NCI-H1417 (cell line): ENCODE results near the gene HS6ST3.
"Not testable (repeated sequence)": the region's sequence is repeated elsewhere in the genome, so short reads cannot be mapped to it uniquely, and the experiment has no call there.

ENCODE experiments used
- DNase-seq, 3 experiments: peaks; one replicate each; lab custom pipeline; 2025; lab: John Stamatoyannopoulos, UW

The HS6ST3 gene

DNA sequence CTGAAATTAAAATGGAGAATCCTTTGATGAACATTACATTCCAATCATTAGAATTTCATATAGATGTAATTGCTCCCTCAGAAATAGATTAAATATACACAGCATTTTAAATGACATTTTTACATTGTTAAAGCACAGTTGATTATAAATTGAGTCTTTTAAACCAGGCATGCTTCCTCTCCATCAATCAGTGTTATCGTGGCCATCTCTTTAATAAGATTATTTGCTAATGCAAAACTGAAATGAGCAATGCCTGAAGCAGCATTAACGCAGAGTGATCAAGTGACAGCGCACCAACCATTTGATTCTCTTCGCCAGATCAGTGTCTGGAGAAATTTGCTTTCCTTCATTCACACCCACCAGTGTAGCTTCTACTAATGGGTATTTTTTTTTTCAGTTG, 644.6 kb downstream of the HS6ST3 start:
- no peak for DNase-seq

DNA sequence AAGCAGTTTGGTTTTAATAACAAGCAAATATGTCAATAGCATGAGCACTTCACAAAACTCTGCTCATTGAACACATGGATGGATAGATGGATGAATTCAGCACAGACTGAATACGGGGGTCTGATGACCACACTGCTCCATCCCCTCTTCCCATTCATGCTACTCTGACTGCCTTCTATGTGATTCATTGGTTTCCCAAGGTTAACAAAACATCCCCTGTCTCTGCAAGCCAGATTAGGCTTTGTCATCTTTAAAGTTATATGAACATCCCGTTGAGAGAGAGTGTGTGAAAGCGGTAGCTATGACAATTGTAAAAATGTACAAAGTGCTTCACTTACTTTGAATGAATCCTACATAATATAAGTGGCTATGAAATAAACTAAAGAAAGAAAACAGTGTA, 651.9 kb downstream of the HS6ST3 start:
- no peak for DNase-seq

DNA sequence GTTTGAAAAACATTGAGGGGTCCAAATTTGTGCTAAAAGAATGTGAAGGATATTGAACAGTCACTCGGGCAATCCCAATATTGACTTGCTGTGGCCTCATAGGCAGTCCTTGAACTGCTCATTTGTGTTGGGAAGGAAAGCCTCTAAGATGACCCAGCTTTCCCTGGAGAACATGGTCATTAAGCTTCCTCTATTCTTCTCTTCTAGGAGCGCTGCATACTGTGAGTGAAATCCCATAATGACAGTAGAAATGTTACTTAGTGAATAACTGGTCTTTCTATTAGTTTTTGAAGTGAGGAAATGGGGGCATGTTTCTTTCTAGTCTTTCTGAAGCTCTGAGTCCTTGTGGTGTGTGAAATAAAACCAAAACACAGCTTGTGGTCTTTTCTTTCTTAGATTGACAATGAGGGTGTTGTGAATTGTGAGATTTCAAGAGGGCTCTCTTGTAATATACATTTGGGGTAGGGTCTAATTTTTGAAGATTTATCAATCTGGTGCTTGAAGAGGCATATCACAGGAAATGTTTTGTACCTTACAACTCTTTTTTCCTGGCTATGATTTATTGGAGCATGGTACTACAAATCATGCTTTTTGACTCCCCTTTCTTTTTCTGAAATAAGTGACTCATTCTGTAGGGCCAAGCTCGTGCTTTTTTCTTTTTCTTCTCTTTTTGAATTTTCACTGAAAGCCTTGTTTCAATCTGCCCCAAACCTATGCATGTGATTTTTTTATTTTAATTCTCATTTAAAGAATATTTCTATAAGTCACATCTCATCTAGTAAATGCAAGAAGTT, 653.6 kb downstream of the HS6ST3 start:
- DNase-seq, result no peak

DNA sequence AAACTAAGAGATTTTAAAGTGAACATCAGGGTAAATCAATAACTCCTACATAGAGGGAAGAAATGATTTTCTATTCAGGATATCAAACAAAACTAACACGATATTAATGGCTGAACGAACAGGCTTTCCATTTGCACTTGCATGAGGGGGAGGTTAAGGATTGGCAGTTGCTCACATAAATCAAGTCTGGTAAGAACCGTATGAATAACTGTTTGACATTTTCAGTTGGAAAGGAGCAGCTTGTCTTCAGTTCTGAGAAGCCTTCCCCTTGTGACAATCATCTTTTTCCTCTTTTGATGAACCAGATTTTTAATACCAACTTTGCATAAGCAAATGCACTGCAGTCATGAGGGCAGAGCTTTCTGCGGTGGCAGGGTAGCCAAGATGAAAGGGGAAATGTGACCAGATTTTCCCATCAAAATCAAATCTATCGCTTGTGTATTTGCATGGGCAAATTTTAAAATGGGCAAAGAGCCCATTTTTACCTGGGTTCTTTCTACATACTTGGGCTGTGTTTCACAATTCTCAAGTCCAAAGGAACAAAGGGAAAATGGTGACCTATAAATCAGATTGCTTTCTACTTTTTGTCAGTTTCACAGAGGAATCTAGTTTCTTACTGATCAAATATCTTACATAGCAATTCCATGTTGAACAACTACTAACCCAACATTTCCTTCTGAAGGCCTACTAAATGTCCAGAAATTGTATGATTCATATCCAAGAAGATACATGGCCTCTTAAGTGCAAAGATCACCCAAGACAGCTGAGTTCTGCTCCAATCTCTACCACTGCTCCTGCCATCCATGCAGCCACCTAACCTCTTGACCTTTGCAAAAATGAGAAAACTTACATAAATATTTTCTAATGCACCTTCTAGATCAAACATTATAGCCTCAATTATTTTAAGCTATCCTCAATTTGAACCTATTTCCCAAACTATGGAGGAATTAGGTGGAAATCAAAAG, 654.7 kb downstream of the HS6ST3 start:
- no peak for DNase-seq

DNA sequence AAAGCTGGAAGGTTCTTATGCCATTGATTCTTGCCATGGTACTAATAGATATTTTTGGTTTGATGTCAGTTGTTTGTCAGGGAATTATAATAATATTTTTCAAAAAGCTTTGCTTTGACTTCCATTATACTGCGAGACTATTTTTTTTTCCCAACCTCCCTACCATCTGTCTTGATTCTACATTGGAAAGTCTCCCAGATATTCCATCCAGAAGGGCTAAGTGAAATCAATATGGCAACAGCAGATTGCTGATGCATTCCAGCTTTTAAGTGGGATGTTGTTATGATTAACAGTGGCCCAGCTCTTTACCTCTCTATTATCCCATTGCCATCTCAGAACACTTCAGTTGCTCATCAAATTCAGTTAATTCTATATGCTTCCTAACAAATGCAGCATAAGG, 657.0 kb downstream of the HS6ST3 start:
- no peak for DNase-seq

DNA sequence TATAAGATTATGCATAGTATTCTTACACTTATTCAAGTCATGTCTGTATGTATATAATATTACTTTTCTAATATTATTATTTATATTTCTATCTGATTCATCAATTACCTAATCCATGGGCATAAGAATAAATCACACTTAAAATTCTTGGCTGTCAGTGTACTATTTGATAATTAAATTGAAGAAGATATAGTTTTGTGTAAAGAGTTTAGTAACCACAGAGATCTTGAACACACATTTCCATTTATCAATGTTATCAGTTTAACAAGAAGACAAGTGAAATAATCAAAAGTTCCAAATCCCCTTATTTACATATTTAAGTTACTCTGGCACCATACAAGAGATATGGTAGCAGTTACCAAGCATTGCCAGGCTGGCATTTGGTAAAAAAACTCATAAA, 659.9 kb downstream of the HS6ST3 start:
- DNase-seq, result no peak

DNA sequence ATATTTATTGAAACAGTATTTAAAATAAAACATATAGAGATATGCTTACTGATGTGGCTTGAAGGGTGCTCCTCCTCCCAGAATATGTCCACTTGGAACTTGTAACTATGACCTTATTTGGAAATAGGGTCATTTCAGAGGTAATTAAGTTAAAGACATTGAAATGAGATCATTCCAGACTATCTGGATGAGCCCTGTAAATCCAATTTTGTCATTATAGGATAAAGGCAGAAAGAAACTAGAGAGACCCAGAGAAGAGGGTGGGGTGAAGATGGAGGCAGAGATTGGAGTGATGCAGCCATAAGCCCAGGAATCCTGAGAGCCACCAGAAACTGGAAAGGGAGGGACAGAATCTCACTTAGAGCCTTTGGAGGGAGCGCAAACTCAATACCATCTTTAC, 661.2 kb downstream of the HS6ST3 start:
- no peak for DNase-seq

DNA sequence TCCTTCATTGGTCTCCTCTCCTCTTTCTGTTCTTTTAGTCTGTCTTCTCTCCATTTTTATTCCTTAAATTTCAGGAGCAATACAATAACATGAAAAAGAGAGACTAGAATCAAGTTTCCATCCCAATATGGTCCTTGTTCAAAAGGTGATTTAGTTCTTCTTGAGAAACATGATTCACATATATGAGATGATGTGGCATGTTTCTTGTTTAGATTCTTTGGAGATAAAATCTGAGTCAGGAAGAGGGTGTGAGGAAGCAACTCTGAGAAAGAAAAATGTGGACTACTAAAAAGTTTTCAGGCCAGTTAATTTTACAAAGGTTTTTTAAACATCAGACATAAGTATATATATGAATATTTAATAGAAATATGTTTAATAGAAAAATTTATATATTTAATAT, 673.0 kb downstream of the HS6ST3 start:
- DNase-seq, result no peak

DNA sequence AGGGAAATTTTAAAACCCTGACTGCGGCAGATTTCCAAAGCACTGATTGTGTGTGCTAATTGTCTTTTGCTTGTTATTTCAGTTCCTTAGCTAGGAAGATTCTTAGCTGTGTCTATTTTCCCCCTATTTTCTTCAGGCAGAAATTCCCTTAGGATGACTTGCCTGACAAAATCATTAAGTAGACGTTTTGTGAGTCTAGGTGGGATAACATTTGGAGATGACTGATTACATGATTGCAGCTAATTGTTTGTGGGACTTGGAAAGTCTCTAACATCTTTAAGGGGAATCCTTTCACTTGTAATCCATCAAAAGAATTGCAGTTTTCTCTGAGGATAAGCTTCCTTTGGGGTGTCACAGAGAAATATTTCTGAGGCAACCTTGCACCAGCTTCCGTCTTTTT, 676.4 kb downstream of the HS6ST3 start:
- no peak for DNase-seq

DNA sequence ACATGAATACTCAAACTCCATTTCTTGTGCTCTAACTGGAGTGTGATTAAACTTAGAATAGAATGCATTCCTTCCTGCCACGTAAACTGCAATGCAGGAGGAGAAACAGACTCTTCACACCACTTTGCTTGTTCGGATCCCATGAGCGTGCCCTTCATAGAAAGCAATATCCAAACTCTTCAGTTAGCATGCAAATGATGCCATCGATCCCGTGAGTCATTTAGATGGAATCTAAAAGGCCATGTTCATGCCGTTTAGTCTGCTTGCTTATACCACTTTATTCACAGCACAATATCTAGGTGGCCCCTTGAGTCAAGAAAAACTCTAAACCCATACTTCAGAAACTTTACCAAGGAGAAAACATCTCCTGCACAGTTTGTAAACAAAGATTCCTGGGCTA, 678.6 kb downstream of the HS6ST3 start:
- DNase-seq, result no peak

DNA sequence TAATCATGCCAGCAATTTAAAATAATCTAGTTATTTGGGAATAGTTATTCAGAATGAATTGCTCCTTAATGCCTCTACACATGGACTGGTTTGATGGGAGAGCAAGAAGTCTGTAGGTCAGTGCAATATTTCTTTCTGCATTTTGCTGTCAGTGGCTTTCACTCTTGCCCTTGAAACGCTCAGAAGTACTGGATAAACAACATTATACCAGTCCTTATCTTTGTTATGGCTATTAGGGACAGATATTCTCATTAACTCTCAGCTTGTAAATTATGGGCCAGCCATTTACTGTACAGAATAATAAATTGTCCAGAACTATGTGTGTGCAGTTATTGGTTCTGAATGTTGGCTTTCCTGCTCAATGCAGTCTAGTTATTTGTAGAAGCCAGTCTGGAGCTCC, 680.0 kb downstream of the HS6ST3 start:
- DNase-seq, result peak in 2 of 3 experiments; percentile 8 to 70

DNA sequence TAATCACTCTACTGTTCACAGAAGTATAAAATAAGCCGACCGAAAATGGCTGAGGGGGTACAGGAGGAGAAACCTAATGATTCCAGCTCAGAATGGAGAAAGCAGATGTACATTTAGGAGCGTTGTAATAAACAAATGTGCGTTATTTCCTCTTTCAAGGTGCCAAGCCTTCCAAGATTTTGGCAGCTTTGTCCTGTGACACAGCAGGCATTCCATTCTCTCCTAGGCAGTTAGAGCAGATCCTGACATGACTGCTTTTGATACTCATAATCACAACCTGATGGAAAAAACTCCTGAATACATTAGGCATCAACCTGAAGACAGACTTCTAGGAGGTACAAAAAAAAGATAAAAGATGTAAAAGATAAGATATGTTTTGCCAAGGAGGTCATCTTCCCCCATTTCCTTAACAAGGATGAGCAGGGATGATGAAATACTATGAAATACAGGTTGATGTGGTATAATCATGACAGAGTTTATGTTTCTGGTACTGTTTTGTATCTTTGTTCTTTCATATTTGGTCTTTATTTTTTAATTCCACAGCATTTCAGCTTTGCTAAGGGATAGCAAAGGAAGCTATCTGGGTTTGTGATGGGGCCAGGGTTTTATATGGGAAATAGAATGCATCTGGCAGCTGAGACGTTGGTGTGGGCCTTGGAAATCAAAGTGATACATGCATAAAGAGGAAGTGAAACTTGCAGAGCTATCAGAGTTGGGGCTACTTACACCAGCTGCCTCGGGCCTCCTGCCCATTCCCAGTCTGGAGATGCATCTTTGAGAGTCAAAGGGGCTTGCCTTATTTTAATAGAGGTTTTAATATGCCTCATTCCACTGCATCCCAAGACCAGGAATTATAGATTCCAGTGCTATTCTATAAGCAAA, 681.8 kb downstream of the HS6ST3 start:
- no peak for DNase-seq

DNA sequence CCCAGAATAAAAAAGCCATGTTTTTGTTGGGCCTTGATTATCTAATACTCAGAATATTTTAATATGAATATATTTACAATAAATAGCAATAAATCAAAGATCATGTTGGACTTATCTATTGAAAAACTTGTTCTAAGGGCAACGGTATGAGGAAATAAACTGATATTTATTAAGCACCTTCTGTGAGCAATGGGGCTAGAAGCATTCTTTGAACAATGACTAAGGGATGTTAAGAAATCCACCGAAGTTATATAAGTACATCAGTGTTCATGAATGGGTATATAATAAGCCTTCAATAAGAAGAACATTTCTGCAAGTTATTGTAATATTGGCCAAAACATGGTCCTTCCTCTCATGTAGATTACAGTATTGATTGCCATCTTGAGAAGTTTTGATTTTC, 682.5 kb downstream of the HS6ST3 start:
- no peak for DNase-seq

DNA sequence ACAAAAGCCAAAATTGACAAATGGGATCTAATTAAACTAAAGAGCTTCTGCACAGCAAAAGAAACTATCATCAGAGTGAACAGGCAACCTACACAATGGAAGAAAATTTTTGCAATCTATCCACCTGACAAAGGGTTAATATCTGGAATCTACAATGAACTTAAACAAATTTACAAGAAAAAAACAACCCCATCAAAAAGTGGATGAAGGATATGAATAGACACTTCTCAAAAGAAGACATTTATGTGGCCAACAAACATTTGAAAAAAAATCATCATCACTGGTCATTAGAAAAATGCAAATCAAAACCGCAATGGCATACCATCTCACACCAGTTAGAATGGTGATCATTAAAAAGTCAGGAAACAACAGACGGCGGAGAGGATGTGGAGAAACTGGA, 688.4 kb downstream of the HS6ST3 start:
- not testable (repeated sequence) for DNase-seq

DNA sequence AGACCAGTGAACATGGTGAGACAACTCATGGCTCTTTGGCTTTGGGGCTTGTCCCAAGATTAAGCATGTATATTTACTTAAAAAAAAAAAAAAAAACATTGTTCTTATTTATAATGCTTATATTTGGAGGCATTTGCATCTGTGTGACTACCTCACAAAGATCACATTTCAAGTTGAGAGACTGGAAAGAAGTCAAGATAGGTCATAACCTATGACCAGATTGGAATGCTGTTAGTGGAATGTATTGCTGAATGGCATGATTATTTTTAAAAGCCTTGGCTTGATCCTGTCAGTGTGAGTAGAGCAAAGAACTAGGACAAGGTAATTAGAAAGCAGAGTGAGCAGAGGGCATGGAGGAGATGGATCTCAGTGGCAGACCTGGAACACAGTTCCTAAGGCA, 689.8 kb downstream of the HS6ST3 start:
- no peak for DNase-seq

DNA sequence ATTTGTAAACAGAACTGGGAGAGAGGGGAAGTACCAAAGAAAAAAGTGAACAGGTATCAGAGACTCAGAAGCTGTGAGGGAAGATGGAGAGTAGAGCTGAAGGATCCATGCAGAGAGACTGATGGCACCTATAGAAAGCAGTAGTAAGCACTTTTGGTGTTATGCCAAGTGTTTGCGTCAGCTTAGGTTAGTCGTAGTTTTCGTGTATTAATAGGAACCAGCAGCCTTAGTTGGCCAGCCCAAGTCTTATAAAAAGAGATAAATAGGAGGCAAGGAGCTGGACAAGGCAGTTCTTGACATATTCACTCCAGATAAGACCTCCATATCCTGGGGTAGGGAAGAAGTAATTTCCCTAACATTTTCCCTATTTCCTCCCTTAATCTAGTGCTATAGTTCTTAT, 690.2 kb downstream of the HS6ST3 start:
- DNase-seq, result no peak

DNA sequence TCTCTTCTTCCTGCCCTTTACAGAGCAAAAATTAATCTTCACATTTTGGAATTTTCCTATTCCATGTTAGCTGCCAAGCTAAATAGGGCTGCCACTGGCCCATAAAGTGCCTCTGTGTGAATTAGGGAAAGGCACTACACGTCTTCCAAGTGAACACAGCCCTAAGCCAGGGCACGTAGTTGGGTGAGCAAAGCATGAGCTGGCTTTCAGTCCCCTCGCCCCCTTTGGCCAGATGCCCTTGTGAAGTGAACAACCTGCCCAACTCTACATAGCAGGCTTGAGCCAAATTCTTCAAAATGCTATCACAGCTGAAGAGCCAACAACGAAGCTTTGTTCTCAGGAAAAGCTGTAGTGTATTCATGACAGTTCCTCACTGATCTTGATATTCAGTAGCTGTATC, 691.2 kb downstream of the HS6ST3 start:
- DNase-seq, result no peak

DNA sequence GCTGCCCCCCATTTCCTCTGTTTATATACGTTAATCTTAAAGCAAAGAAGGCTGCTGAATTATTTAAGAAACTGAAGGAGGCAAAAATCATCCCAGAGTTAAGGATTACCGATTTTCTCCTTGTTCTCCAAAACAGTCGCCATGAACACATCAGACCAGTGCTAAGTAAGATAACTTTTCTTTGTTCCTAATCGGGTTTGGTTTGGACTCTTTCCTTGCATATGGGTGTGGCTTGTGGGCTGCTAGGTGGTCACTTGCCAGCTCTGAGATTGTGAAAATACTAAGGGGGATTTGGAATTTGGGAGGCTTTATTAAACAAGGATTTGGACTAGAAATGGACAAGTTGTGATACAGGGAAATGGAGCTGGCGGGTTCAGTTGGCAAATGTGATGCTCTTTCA, 692.3 kb downstream of the HS6ST3 start:
- no peak for DNase-seq

DNA sequence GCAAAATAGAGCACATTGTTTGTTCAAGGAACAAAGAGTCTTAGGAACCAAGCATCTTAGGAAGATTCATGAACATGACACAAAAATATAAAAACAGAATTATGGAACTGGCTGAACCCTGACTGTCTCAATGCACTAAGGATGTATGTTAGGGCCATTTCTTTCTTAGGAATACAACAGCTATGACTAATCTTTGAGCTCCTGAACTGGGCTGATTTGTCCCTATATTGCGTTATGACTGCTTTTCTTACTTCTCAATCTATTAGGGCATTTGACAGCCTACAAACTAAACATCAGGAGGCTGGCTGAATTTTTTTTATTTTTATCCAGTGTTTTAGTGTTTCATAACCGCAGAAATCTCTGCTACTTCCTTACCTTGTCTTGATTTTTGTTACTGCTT, 693.1 kb downstream of the HS6ST3 start:
- no peak for DNase-seq

DNA sequence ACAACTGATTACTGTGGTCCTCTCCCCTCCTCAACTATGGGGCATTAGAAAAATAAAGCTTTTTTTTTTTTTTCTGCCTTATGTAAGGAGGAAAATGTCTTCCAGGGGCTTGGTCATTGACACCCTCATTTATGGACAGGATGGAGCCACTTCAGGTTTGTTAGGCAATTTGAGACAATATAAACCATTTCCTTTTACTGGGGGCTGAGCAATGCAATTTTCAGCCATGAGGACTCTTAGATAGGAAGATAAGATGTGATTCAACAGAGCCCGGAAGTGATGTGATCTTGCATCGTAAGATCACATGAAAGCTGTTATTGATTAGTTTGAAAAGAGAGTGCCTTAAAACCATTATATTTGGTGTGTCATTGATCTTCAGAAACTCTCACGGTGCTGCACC, 693.6 kb downstream of the HS6ST3 start:
- peak in 1 of 3 experiments; percentile 33 for DNase-seq

DNA sequence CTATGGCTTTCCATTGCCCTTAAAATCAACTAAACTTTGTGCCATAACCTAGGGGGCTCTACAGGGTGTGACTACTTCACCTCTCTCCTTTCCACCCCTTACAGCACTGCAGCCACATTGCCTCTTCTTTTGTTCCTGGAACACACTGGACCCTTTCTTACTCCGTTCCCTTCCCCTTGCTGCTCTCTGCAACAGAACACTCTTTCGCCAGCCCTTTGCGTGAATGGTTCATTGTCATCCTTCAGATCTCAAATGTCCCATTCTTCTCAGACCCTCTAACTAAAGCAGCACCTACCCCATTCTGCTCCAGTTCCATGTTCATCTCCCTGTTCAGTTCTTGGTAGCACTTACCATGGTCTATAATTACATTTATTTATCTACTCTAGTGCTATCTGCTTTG, 696.1 kb downstream of the HS6ST3 start:
- no peak for DNase-seq

DNA sequence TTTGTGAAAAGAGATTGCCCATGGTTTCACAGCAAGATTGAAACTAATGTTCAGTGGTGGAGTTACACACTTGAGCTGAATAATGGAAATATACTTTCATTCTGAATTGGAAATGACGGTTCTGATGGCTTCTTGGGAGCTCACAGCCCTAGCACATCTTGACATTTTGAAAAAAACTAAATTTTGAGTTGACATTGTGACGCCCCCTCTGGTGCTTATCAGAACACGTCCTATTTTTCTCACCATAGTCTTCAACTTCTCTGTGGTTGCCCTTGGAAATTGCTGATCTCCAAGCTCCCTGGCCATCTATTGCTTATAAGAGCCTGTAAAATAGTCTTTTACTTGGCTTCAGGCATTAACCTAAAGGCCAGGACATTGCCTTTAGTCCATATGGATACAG, 702.3 kb downstream of the HS6ST3 start:
- no peak for DNase-seq
